GM13976 (cell line): ENCODE data around the gene SLC32A1.

Experiments used
- DNase-seq: peaks from one replicate; pipeline ENCODE4 v3.0.0; 2012; ENCODE audit warnings: low spot score
- in situ Hi-C: fragments of 300-500 bp; cut with MboI; formaldehyde crosslinking; loops from one replicate; pipeline ENCODE4 v1.12.0; 2022; ENCODE audit warnings: low sequenced_read_pairs, mixed read lengths, inconsistent platforms; ENCODE audit not compliant: unreplicated experiment
- TF ChIP-seq, protein P1 (sequence below): IDR thresholded peaks from 2 replicates; pipeline ENCODE4 v1.5.1; 2012; ENCODE audit warnings: borderline replicate concordance, mild to moderate bottlenecking; ENCODE audit not compliant: insufficient read depth; ENCODE audit errors: extremely low read depth, missing control alignments, control extremely low read depth

Gene SLC32A1

DNA sequence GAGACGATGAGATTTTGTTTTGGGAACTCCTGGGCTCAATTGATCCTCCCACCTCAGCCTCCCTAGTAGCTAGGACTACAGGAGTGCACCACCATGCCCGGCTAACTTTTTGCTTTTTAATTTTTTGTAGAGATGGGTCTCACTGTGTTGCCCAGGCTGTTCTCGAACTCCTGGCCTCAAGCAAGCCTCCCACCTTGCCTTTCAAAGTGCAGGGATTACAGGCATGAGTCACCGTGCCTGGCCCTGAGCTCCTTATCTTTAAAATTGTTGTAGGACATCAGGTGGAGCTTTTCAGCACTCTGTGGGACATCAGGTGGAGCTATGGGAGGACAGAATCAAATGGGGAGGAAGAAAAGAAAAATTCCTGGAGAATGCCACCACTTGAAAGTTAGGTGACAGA is 36.7 kb downstream of the SLC32A1 start:
- DNase-seq: no peak
- in situ Hi-C loops: no loop called here
- TF ChIP-seq, protein P1, sequence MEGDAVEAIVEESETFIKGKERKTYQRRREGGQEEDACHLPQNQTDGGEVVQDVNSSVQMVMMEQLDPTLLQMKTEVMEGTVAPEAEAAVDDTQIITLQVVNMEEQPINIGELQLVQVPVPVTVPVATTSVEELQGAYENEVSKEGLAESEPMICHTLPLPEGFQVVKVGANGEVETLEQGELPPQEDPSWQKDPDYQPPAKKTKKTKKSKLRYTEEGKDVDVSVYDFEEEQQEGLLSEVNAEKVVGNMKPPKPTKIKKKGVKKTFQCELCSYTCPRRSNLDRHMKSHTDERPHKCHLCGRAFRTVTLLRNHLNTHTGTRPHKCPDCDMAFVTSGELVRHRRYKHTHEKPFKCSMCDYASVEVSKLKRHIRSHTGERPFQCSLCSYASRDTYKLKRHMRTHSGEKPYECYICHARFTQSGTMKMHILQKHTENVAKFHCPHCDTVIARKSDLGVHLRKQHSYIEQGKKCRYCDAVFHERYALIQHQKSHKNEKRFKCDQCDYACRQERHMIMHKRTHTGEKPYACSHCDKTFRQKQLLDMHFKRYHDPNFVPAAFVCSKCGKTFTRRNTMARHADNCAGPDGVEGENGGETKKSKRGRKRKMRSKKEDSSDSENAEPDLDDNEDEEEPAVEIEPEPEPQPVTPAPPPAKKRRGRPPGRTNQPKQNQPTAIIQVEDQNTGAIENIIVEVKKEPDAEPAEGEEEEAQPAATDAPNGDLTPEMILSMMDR: no peak

DNA sequence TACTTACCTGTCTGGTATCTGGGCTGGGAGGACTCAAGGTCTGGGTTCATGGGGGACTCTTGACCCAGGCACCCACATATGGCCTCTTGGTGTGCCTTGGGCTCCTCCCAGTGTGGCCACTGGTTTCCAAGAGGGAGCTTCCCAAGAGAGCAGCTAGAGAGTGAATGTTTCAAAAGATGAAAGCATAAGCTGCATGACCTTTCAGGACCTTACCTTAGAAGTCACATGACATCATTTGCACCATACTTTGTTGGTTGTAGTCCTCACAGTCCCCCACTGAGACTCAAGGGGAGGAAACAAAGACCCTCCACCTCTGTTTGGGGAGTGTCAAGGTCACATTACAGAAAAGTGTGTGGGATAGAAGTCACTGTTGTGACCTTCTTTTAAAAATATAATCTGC is 37.9 kb downstream of the SLC32A1 start:
- in situ Hi-C loops: no loop called here
- TF ChIP-seq, protein P1: no peak
- no peak for DNase-seq

DNA sequence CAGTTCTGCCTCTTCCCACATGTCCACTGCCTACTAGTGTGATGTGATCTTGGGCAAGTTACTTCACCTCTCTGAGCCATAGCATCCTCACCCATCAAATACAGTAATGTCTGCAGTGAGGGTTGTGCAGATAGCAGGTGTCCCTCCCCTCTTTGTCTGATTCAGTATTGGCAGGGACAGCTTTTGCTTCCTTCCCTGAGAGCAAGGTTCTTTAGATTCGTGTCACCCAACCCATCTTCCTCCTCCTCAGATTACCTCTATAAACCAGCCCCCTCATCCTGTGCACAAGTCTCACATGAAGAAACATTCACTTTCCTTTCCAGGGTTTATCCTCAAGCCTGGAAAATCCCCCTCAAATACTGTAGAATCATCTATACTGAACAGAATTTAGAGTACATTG is 39.3 kb downstream of the SLC32A1 start:
- TF ChIP-seq, protein P1: no peak
- DNase-seq: no peak
- in situ Hi-C loops: no loop called here

DNA sequence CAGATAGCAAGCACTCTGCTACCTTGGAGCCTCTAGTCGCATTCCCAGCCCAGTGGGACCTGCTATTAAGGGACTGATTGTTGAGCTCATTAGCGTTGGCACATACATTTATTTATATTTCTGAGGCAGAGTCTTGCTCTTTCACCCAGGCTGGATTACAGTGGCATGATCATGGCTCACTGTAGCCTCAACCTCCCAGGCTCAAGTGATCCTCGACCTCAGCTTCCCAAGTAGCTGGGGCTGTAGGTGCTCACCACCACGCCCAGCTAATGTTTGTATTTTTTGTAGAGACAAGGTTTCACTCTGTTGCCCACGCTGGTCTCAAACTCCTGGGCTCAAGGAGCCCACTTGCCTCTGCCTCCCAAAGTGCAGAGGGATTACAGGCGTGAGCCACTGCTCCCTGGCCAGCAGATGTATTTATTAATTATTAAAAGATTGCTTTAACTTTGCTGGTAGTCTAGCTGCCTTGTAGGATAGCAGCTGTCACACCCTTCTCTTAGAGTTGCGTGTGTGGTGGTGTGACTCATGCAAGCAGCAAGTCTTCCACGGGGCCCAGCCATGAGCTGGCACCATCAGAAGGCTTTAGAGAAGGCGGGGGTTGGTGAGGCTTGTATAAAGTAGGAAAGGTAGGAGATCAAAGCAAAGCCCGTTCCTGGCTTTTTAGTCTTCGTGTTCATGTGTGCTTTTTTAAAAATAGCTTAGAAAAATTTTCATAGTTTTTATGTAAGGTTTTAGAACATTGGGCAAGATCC is 40.5 kb downstream of the SLC32A1 start:
- TF ChIP-seq, protein P1: no peak
- in situ Hi-C loops: no loop called here
- DNase-seq: no peak

DNA sequence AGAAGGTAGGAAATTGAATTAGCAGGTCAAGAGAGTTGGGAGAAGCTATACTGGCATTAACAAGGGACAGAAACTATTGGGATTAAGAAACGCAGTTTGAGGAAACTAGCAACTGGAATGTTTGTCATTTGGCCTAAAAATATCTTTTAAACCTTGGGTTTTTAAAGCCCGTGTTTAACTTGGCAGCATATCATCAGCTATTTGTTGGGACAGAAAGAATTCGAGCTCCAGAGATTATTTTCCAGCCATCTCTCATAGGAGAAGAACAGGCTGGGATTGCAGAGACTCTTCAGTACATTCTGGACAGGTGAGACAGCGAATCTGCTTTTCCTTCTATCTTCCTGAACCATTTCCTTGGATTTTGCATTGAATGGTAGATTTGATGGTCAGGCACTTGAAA is 41.8 kb downstream of the SLC32A1 start:
- no peak for DNase-seq
- in situ Hi-C loops: no loop called here
- TF ChIP-seq, protein P1: no peak

DNA sequence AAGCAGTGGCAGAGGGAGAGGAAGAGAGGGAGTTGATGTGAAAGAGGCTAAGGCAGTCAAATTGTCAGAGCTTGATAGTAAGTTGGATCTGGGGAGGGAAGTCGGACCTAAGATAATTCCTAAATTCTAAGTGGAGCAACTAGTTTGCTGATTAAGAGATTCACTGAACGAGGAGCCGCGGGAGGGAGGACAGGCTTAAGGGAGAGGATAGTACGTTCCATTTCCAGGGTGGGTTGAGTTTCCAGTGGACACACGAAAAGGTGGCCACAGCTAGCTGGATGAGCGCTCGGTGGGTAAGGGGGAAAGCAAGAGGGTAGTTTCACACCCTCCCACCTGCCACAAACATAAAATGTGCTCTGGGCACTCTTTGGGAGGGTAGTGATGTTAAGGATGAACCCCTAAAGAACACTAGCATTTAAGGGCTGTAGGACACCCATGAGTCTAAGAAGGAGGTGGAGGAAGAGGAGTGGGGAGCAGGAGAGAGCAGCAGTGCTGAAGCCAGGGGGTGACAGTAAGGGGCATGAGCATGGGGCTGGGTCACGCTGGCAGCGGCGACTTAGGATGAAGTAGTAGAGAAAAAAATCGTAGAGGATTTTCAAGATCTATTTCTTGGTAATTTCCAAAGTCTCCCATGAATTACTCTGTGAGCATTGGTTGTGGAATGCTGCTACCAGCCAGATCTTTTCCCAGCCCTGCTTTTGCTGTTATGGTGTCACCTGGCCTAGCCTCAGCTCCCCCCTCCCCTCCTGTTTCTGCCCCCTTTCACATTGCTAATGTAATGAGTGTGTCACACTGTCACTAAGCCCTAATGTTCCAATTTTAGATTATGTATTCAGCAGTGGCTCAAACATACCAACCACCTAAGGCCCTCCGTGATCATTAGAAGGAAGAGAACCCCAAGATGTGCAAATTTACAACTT is 45.4 kb downstream of the SLC32A1 start:
- TF ChIP-seq, protein P1: no peak
- no peak for DNase-seq
- in situ Hi-C loops: no loop called here
